Muscle layer of duodenum (tissue), 2 donors: ENCODE data around the gene CCDC90B.
"Not testable (repeated sequence)": the region's sequence is repeated elsewhere in the genome, so short reads cannot be mapped to it uniquely, and the experiment has no call there.

Experiments used
- H3K27ac ChIP-seq: one replicate; pipeline ENCODE4 v1.7.0; 2013; ENCODE audit warnings: mild to moderate bottlenecking, low read length
- H3K27me3 ChIP-seq: one replicate; pipeline ENCODE4 v1.7.0; 2013; ENCODE audit warnings: low read depth, mild to moderate bottlenecking, control low read depth, low read length
- H3K36me3 ChIP-seq, 2 donors: one replicate each; pipeline ENCODE4 v1.7.0; 2013; ENCODE audit warnings: low read length in 2 of 2, control low read depth in 1 of 2, mild to moderate bottlenecking in 1 of 2; ENCODE audit not compliant: insufficient read depth in 2 of 2, control insufficient read depth in 1 of 2
- H3K4me1 ChIP-seq, 2 donors: one replicate each; pipeline ENCODE4 v1.7.0; 2013; ENCODE audit warnings: low read length in 2 of 2, mild to moderate bottlenecking in 2 of 2, control low read depth in 1 of 2, moderate library complexity in 1 of 2; ENCODE audit not compliant: insufficient read depth in 2 of 2, control insufficient read depth in 1 of 2
- H3K4me3 ChIP-seq, 2 donors: one replicate each; pipeline ENCODE4 v1.7.0; 2013; ENCODE audit warnings: low read length in 2 of 2, low read depth in 1 of 2, mild to moderate bottlenecking in 1 of 2
- H3K9me3 ChIP-seq, 2 donors: one replicate each; pipeline ENCODE4 v1.7.0; 2013; ENCODE audit warnings: low read length in 2 of 2, control low read depth in 1 of 2, mild to moderate bottlenecking in 1 of 2; ENCODE audit not compliant: control insufficient read depth in 1 of 2
- donor health status: healthy.

Gene CCDC90B, protein sequence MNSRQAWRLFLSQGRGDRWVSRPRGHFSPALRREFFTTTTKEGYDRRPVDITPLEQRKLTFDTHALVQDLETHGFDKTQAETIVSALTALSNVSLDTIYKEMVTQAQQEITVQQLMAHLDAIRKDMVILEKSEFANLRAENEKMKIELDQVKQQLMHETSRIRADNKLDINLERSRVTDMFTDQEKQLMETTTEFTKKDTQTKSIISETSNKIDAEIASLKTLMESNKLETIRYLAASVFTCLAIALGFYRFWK

GRCh38 chr11:83285771-83286528 is at the start of gene CCDC90B:
TSS of gene CCDC90B (minus strand) at chr11:83286367. CDS start at chr11:83285972, 395 bp downstream.
- Histone ChIP-seq H3K4me1 (peaks cover 11 to 26% of the 10 kb centered on the region in 2 donors), H3K27ac (peak within 1 kb of the TSS; percentile 98), H3K4me3 (peak within 1 kb of the TSS; percentile 84 to 87), H3K9me3 (no peaks in the 10 kb centered on the region), H3K36me3 (peaks cover 0 to 2% of the 10 kb centered on the region in 2 donors), H3K27me3 (no peaks in the 10 kb centered on the region)

- no peaks in the 10 kb centered on the region for H3K9me3 ChIP-seq
- no peak overlapping the region for H3K27ac ChIP-seq
- no peaks in the 10 kb centered on the region for H3K36me3 ChIP-seq
- no peaks in the 10 kb centered on the region for H3K27me3 ChIP-seq
- no peaks in the 10 kb centered on the region for H3K4me1 ChIP-seq
- no peak overlapping the region for H3K4me3 ChIP-seq
Measured at GRCh38 chr11:83335446-83336070, 49.4 kb upstream of the CCDC90B start.

DNA sequence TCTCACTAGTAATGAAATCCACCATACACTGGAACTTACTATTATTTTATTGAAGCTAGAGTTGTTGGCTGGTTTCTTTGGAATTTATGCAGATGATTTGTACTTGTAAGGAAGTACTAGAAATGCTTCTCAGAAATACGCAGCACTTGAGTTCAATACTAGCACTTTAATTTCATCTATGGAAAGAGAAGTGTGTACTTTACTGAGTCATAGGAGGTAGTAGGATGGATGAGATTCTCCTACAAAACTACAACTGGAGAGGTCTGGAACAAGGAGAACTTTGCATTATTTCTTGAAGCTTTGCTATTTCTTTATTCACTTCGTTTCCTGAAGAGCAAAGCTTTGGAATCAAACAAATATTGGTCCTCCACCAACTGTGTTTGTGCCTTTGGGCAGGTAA is 44.1 kb upstream of the CCDC90B start:
- H3K27ac ChIP-seq = no peak overlapping the region
- H3K36me3 ChIP-seq = no peaks in the 10 kb centered on the region
- no peaks in the 10 kb centered on the region for H3K4me1 ChIP-seq
- no peaks in the 10 kb centered on the region for H3K27me3 ChIP-seq
- H3K4me3 ChIP-seq = no peak overlapping the region
- no peaks in the 10 kb centered on the region for H3K9me3 ChIP-seq

DNA sequence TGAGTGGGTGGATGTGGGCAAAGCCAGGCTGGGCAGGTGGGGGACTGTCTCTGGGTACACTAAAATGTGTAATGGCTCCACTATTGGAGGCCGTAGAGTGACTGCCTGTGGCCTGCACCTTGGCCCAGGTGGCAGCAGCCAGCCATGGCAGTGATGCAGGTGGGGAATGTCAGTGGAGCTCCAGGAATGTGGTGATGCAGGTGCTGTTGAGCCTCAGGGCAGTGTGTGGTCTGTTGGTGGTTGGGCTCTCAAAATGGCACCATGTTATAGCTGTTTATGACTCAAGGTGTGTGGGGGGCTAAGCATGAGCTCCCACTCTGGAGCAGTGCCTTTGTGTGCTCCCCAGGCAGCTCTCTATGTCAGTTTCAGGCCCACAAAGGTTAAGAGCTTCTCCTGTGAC is 40.2 kb upstream of the CCDC90B start:
- H3K36me3 ChIP-seq = no peaks in the 10 kb centered on the region
- H3K9me3 ChIP-seq = no peaks in the 10 kb centered on the region
- H3K4me3 ChIP-seq = no peak overlapping the region
- no peaks in the 10 kb centered on the region for H3K4me1 ChIP-seq
- no peak overlapping the region for H3K27ac ChIP-seq
- H3K27me3 ChIP-seq = no peaks in the 10 kb centered on the region

DNA sequence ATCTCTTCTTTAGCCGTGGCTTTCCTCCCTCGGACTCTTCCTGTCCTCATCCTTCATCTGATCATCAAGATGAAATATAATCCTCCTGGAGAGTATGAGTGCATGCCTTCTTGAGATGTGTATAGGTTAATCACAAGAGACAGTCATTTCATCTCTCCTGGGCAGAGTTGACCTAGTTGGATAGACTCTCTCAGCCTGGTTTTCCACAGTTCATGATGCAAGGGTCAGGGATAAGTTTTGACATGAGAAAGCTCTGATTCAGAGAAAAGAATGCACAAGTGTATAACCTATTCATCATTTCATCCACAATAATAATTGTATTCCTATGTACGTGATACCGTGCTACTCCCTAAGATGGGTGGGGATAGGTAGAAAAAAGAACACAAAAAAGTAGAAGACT is 33.2 kb upstream of the CCDC90B start:
- H3K4me3 ChIP-seq = no peak overlapping the region
- no peaks in the 10 kb centered on the region for H3K9me3 ChIP-seq
- no peak overlapping the region for H3K27ac ChIP-seq
- H3K36me3 ChIP-seq = no peaks in the 10 kb centered on the region
- H3K4me1 ChIP-seq = no peaks in the 10 kb centered on the region
- H3K27me3 ChIP-seq = no peaks in the 10 kb centered on the region

DNA sequence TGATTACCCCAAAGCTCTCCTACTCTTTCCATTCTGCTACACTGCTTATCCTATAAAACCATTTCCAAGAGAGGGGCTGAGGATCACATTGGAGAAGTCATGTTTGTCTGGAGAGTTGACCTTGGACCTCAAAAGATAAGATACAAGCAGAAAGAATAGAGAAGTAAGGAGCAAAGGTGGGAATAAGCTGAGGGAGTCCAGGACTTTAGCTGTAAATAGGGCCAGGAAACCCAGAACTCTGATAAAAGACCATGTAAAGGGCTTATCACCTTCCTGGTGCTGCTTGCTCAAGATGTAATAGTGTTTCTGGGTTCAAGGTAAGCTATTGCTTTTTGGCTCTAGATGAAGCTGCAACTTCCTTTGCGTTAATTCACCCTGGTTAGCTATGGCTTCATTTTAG is 32.8 kb upstream of the CCDC90B start:
- H3K27ac ChIP-seq = no peak overlapping the region

GRCh38 chr11:83317757-83318690 is 31.9 kb upstream of the CCDC90B start:
- H3K9me3 ChIP-seq = no peaks in the 10 kb centered on the region
- no peak overlapping the region for H3K4me3 ChIP-seq
- no peaks in the 10 kb centered on the region for H3K36me3 ChIP-seq
- H3K27ac ChIP-seq = no peak overlapping the region
- no peaks in the 10 kb centered on the region for H3K27me3 ChIP-seq
- no peaks in the 10 kb centered on the region for H3K4me1 ChIP-seq

More for the DNA sequence above, 32.8 kb upstream of the CCDC90B start:
- no peak overlapping the region for H3K4me3 ChIP-seq
- no peaks in the 10 kb centered on the region for H3K27me3 ChIP-seq
- H3K9me3 ChIP-seq = no peaks in the 10 kb centered on the region
- no peaks in the 10 kb centered on the region for H3K36me3 ChIP-seq
- no peaks in the 10 kb centered on the region for H3K4me1 ChIP-seq

GRCh38 chr11:83316897-83317268 is 30.7 kb upstream of the CCDC90B start:
- not testable (repeated sequence) for H3K4me3 ChIP-seq, H3K27ac ChIP-seq, H3K36me3 ChIP-seq, H3K4me1 ChIP-seq, H3K27me3 ChIP-seq, H3K9me3 ChIP-seq

- not testable (repeated sequence) for H3K27ac ChIP-seq, H3K27me3 ChIP-seq, H3K4me1 ChIP-seq, H3K4me3 ChIP-seq, H3K9me3 ChIP-seq, H3K36me3 ChIP-seq
Measured at GRCh38 chr11:83316143-83316896, 30.2 kb upstream of the CCDC90B start.

DNA sequence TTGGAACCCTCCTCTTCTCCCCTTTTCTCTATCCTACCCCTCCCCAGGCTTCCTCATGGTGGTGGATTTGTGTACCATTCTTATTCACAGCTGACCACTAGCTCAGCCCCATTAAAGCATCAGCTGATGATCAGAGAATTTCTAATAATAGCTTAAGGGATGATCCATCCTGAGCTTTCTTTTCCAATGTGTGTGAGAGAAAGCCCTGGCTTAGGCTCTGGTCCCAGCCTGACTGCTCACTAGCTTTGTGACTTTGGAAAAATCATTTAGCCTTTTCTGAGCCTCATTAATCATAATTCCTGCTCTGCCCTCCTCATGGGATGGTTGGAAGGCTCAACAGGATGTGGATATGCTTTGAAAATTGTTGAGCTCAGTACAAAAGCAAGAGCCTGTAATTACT is 26.3 kb upstream of the CCDC90B start:
- Histone ChIP-seq H3K9me3 (no peaks in the 10 kb centered on the region), H3K36me3 (no peaks in the 10 kb centered on the region), H3K4me3 (no peak overlapping the region), H3K27me3 (no peaks in the 10 kb centered on the region), H3K27ac (no peak overlapping the region), H3K4me1 (no peaks in the 10 kb centered on the region)
